Keratinocyte (primary cell): ENCODE measurements around the gene KNOP1. TPM values are rescaled to one million over a fixed set of nuclear protein-coding genes. Genes with fewer than 3 reads are reported as not detected.

Source experiments
- DNase-seq: peaks from one replicate; pipeline ENCODE4 v3.0.0-alpha.2; 2011; ENCODE audit warnings: low read depth, missing footprints, low spot score
- FAIRE-seq: peaks from 2 replicates; lab custom pipeline; 2011; peaks lifted over from hg19 to GRCh38; lab: Jason Lieb, UNC
- H2AFZ ChIP-seq: 2 replicates; pipeline ENCODE4 v1.6.0; 2012; ENCODE audit warnings: low read length, control low read depth, inconsistent platforms; ENCODE audit not compliant: control insufficient read depth
- H3K27ac ChIP-seq: 2 replicates; pipeline ENCODE4 v1.5.1; 2011; ENCODE audit warnings: low read length; ENCODE audit not compliant: control insufficient read depth, insufficient read depth
- H3K27me3 ChIP-seq: 3 replicates; pipeline ENCODE4 v1.6.0; 2011; ENCODE audit warnings: low read length; ENCODE audit not compliant: control insufficient read depth, insufficient read depth; ENCODE audit errors: extremely low read depth
- H3K36me3 ChIP-seq, 2 experiments: 2 replicates in 1 of 2; 3 replicates in 1 of 2; pipeline ENCODE4 v1.5.1; 2011; ENCODE audit warnings: low read length in 2 of 2, mild to moderate bottlenecking in 1 of 2; ENCODE audit not compliant: control insufficient read depth in 2 of 2, insufficient read depth in 2 of 2; ENCODE audit errors: extremely low read depth in 1 of 2
- H3K4me1 ChIP-seq: 3 replicates; pipeline ENCODE4 v1.5.1; 2011; ENCODE audit warnings: low read length; ENCODE audit not compliant: control insufficient read depth, insufficient read depth; ENCODE audit errors: extremely low read depth
- H3K4me2 ChIP-seq: 3 replicates; pipeline ENCODE4 v1.6.0; 2011; ENCODE audit warnings: low read depth, low read length; ENCODE audit not compliant: control insufficient read depth, insufficient read depth; ENCODE audit errors: extremely low read depth
- H3K4me3 ChIP-seq, 3 experiments: fragments of 200-600 bp in 1 of 3; sonication (generic) in 1 of 3; 2 replicates in 2 of 3; 3 replicates in 1 of 3; pipeline ENCODE4 v1.5.1; 2011 to 2016; ENCODE audit warnings: low read length in 3 of 3, mild to moderate bottlenecking in 3 of 3, control low read depth in 2 of 3, inconsistent platforms in 1 of 3, low read depth in 1 of 3, mixed read lengths in 1 of 3, mixed run types in 1 of 3, moderate library complexity in 1 of 3; ENCODE audit not compliant: control insufficient read depth in 2 of 3, insufficient read depth in 2 of 3; ENCODE audit errors: extremely low read depth in 1 of 3
- H3K79me2 ChIP-seq: 2 replicates; pipeline ENCODE4 v1.6.0; 2012; ENCODE audit warnings: low read length; ENCODE audit not compliant: control insufficient read depth, insufficient read depth
- H3K9ac ChIP-seq: 3 replicates; pipeline ENCODE4 v1.6.0; 2011; ENCODE audit warnings: low read length; ENCODE audit not compliant: control insufficient read depth, insufficient read depth; ENCODE audit errors: extremely low read depth
- H3K9me1 ChIP-seq: 3 replicates; pipeline ENCODE4 v1.6.0; 2011; ENCODE audit warnings: low read length; ENCODE audit not compliant: control insufficient read depth, insufficient read depth; ENCODE audit errors: extremely low read depth
- H3K9me3 ChIP-seq: 2 replicates; pipeline ENCODE4 v1.5.1; 2012; ENCODE audit warnings: low read depth, low read length; ENCODE audit not compliant: control insufficient read depth
- H4K20me1 ChIP-seq: 3 replicates; pipeline ENCODE4 v1.6.0; 2011; ENCODE audit warnings: low read length; ENCODE audit not compliant: control insufficient read depth, insufficient read depth; ENCODE audit errors: extremely low read depth
- CTCF ChIP-seq, 3 experiments: IDR thresholded peaks in 1 of 3; conservative IDR thresholded peaks in 1 of 3; optimal IDR thresholded peaks in 1 of 3; 2 replicates in 2 of 3; 3 replicates in 1 of 3; pipeline versions ENCODE3 to v1.5.1; 2011; ENCODE audit warnings: low read length in 3 of 3, mild to moderate bottlenecking in 3 of 3, moderate library complexity in 2 of 3, control low read depth in 1 of 3, inconsistent platforms in 1 of 3; ENCODE audit not compliant: insufficient read depth in 2 of 3; ENCODE audit errors: extremely low read depth in 1 of 3
- EZH2 ChIP-seq: IDR thresholded peaks from one replicate; pipeline ENCODE4 v1.6.1; 2012; ENCODE audit warnings: inconsistent platforms, mild to moderate bottlenecking, low read length, moderate library complexity
- dilution Hi-C: fragments of 300-500 bp; cut with MboI; formaldehyde crosslinking; loops from one replicate; pipeline ENCODE4 v1.7.0; 2020; ENCODE audit warnings: low sequenced_read_pairs; ENCODE audit not compliant: extremely low pct_ligation_motif_present
- polyA plus RNA-seq, 5 experiments: library from polyadenylated mRNA; depleted of rRNA in 3 of 5; stranded (reverse) in 3 of 5; stranded (forward) in 1 of 5; unstranded in 1 of 5; fragments of >200 nt; gene quantifications; 1 replicate in 1 of 5; 2 replicates in 3 of 5; 3 replicates in 1 of 5; pipeline versions ENCODE4 v1.2.1 to v1.2.3, GENCODE V29; 2011 to 2012; ENCODE audit warnings: missing spikeins in 2 of 5, low read depth in 1 of 5, low replicate concordance in 1 of 5

Gene KNOP1
- polyA plus RNA-seq, 1 donor (not counting 4 experiments of a cell fraction or from before 2014, with no cell fraction given), result 19.8 TPM

GRCh38 chr16:19654147-19654546, 63.9 kb downstream of the KNOP1 start:
- dilution Hi-C loops, result no loop called here

More at GRCh38 chr16:19654147-19654546, 63.9 kb downstream of the KNOP1 start:
- no peaks in the 10 kb centered on the region for H3K9me1 ChIP-seq
- H3K79me2 ChIP-seq, result no peaks in the 10 kb centered on the region
- no peaks in the 10 kb centered on the region for H4K20me1 ChIP-seq
- H3K4me1 ChIP-seq, result no peaks in the 10 kb centered on the region
- FAIRE-seq (no peak), DNase-seq (no peak)
- H3K27me3 ChIP-seq, result no peaks in the 10 kb centered on the region
- no peak for TF ChIP-seq EZH2
- no peak for TF ChIP-seq CTCF (optimal IDR thresholded peaks at IDR 0.05 in 1 of 3, IDR thresholded peaks at IDR 0.05 in 1 of 3, conservative IDR thresholded peaks at IDR 0.05 in 1 of 3; ENCODE audit: extremely low read depth in 1 of 3, insufficient read depth in 2 of 3, low read length in 3 of 3)
- no peak overlapping the region for H2AFZ ChIP-seq
- no peaks in the 10 kb centered on the region for H3K9me3 ChIP-seq
- peaks cover 4 to 9% of the 10 kb centered on the region in 2 experiments for H3K36me3 ChIP-seq
- H3K4me3 ChIP-seq, result no peak overlapping the region
- H3K9ac ChIP-seq, result no peak overlapping the region
- no peak overlapping the region for H3K27ac ChIP-seq
- no peak overlapping the region for H3K4me2 ChIP-seq

Other genes starting within 250 kb of the KNOP1 start
- 33.9 to 70.5 TPM (median 52.9 TPM) in 3 replicates for gene GDE1, start 196.1 kb downstream of the KNOP1 start, polyA plus RNA-seq
- gene CCP110, start 194.3 kb downstream of the KNOP1 start, polyA plus RNA-seq, result 2.9 to 5.5 TPM (median 4.1 TPM) in 3 replicates
- 16.0 to 26.2 TPM (median 22.1 TPM) in 3 replicates for gene VPS35L, start 162.5 kb downstream of the KNOP1 start, polyA plus RNA-seq
- 7.1 to 9.7 TPM (median 9.6 TPM) in 3 replicates for gene IQCK, start within 50 bp of the KNOP1 start, polyA plus RNA-seq
- gene GPRC5B, start 166.6 kb upstream of the KNOP1 start, polyA plus RNA-seq, result 0.03 to 0.23 TPM (median 0.08 TPM) in 3 replicates